HCEC 1CT (cell line): ENCODE data around the gene EBP.
A peak's percentile ranks its signal among the peaks of the same experiment; 100 is the strongest.
"Not testable (repeated sequence)": the region's sequence is repeated elsewhere in the genome, so short reads cannot be mapped to it uniquely, and the experiment has no call there.

ENCODE experiments used
- DNase-seq: peaks from one replicate; pipeline ENCODE4 v3.0.0-alpha.2; 2017

Gene EBP

GRCh38 chrX:48531358-48531959 lies 9.9 kb downstream of the EBP start:
- DNase-seq, result peak; percentile 74

DNA sequence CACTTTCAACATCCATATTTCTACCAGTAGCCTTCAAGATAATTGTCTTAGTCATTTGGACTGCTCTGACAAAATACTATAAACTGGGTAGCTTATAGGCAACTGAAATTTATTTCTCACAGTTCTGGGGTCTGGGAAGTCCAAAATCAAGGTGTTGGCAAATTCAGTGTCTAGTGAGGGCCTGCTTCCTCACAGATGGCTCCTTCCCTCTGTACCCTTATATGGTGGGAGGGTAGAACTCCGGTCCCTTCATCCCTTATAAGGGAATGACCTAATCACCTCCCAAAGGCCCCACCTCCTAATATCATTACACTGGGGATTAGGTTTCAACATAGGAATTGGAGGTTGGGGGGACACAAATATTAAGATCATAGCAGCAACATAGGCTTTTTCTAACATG lies 10.6 kb downstream of the EBP start:
- DNase-seq, result peak; percentile 15

DNA sequence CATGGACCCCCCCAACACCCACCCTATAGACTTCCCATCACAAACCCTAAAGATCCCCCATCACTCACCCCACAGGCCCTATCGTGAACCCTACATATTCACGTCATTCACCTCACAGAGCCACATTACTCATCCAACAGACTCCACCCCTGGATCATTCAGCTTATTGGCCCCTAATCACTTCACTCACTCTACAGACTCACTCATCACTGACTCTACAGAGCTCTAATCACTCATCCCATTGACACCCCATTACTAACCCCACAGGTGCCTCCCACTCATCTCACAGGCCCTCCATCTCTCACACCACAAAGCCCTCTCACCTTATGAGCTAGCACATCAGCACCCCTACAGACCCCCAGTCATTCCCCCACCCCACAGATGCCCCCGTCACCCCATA lies 11.6 kb downstream of the EBP start:
- DNase-seq, result no peak

DNA sequence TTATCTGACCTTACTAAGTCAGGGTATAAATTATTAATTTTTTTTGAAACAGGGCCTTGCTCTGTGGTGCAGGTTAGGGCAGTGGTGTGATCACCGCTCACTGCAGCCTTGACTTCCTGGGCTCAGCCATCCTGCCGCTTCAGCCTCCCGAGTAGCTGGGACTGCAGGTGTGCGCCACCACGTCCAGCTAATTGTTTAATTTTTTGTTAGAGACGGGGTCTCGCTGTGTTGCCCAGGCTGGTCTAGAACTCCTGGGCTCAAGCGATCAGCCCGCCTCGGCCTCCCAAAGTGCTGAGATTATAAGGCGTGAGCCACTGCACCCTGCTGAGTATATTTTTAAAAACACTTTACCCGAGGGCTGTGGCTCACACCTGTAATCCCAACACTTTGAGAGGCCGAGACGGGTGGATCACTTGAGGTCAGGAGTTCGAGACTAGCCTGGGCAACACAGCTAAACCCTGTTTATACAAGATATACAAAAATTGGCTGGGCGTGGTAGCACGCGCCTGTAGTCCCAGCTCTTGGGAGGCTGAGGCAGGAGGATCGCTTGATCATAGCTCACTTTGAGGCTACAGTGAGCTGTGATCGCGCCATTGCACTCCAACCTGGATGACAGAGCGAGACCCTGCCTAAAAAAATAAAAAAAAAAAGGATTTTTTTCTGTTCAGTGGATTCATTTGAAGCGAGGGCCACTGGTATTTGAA lies 17.2 kb downstream of the EBP start:
- DNase-seq, result no peak

DNA sequence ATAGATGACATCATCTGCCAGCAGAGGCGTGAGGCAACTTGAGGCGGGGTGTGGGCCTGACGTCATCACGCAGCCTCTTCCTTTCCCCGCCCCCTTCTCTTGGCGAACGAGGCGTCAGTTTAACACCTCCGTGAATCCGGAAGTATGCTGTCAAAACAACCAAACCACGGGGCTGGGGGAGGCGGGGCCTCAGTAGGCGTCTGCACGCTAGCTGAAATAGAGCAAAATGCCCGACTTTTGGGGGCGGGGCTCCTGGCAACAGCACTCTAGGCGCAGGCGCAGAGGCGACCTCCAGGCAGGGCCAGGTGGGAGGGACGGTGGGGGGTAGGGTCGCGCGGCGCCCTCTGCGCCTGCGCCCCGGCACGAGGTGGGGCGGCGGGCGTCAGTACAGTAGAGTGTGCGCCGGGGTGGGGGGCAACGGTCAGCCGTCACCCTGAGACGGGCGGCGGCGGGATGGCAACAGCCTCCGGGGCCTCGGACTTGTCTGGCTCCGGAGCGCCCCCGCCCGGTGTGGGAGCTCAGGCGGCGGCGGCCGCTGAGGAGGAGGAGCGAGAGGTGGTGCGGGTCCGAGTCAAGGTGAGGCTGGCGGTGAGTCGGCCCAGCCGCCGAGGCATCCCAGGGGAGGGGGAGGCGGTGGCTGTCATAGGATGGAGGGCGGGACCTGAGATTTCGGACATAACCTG lies 17.9 kb downstream of the EBP start, which contains the start of gene TBC1D25:
Gene TBC1D25, plus strand, starts transcription at position 370 of the 683 bp plus-strand sequence. Its CDS starts 84 bp downstream, at position 454.
- peak; percentile 93 for DNase-seq

- DNase-seq, result no peak
Observed at GRCh38 chrX:48540028-48540375, 18.4 kb downstream of the EBP start.

- no peak for DNase-seq
Observed at GRCh38 chrX:48540480-48540879, 18.9 kb downstream of the EBP start.

GRCh38 chrX:48541140-48541814 lies 19.7 kb downstream of the EBP start:
- no peak for DNase-seq

GRCh38 chrX:48548871-48549270 lies 27.3 kb downstream of the EBP start:
- no peak for DNase-seq

DNA sequence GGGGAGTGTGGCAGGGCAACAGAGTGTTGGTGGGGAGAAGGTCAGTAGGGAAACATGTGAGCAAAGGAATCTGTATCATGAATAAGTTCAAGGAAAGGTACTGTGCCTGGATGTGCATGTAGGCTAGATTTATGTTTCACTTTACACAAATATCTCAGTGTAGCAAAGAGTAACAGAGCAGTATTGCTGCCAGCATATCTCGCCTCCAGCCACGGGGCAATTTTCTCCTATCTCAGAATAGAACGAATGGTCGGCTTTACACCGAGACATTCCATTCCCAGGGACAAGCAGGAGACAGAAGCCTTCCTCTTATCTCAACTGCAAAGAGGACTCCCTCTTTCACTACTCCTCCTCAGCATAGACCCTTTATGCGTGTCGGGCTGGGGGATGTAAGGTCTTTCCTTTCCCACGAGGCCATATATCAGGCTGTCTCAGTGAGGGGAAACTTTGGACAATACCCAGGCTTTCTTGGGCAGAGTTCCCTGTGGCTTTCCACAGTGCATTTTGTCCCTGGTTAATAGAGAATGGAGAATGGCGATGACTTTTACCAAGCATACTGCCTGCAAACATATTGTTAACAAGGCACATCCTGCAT lies 34.2 kb downstream of the EBP start:
- not testable (repeated sequence) for DNase-seq

- DNase-seq, result peak; percentile 82
Observed at GRCh38 chrX:48558271-48558670, 36.7 kb downstream of the EBP start.

DNA sequence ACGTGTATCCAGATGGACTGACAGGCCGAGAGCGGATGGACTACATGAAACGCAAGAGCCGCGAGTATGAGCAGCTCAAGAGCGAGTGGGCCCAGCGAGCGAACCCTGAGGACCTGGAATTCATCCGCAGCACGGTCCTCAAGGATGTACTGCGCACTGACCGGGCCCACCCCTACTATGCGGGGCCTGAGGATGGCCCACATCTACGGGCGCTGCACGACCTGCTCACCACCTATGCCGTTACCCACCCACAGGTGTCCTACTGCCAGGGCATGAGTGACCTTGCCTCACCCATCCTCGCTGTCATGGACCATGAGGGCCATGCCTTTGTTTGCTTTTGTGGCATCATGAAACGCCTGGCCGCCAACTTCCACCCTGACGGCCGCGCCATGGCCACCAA lies 38.0 kb downstream of the EBP start:
- DNase-seq, result no peak

GRCh38 chrX:48560056-48560455 lies 38.4 kb downstream of the EBP start:
- DNase-seq, result no peak

DNA sequence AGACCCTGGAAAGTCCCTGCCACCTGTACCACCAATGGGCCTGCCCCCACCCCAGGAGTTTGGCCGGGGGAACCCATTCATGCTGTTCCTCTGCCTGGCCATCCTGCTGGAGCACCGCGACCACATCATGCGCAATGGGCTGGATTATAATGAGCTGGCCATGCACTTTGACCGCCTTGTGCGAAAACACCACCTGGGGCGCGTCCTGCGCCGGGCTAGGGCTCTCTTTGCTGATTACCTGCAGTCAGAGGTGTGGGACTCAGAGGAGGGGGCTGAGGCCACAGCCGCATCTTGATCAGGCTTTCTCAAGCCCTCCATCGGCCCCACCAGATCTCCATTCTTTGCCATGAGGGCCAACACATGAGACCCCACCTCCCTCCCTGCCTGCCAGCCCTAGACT lies 39.1 kb downstream of the EBP start:
- DNase-seq, result no peak

- peak; percentile 46 for DNase-seq
Observed at GRCh38 chrX:48569958-48570357, 48.4 kb downstream of the EBP start.

DNA sequence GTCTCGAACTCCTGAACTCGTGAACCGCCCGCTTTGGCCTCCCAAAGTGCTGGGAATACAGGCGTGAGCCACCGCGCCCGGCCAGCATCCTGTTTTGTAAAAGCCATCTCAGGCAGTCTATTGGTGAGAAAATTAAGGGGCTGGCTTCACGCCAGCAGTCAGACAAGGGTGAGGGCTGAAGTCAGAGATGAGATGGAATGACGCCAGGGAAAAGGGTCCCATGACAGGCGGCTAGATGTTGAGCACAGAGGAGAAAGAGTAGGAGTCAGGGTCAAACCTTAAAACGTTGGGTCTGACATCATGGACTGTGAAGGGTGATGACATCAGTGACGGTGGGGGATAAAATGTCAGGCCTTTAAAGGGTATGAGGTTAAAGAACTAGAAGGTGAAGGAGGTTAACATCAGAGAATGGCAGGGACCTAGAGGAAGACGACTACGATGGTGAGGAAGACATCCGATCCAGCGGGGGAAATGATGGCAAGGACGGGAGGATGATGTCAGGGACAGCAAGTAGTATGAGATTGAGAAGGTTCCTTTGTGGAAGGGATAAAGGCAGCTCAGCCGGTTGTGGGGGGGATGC lies 52.2 kb downstream of the EBP start:
- no peak for DNase-seq

DNA sequence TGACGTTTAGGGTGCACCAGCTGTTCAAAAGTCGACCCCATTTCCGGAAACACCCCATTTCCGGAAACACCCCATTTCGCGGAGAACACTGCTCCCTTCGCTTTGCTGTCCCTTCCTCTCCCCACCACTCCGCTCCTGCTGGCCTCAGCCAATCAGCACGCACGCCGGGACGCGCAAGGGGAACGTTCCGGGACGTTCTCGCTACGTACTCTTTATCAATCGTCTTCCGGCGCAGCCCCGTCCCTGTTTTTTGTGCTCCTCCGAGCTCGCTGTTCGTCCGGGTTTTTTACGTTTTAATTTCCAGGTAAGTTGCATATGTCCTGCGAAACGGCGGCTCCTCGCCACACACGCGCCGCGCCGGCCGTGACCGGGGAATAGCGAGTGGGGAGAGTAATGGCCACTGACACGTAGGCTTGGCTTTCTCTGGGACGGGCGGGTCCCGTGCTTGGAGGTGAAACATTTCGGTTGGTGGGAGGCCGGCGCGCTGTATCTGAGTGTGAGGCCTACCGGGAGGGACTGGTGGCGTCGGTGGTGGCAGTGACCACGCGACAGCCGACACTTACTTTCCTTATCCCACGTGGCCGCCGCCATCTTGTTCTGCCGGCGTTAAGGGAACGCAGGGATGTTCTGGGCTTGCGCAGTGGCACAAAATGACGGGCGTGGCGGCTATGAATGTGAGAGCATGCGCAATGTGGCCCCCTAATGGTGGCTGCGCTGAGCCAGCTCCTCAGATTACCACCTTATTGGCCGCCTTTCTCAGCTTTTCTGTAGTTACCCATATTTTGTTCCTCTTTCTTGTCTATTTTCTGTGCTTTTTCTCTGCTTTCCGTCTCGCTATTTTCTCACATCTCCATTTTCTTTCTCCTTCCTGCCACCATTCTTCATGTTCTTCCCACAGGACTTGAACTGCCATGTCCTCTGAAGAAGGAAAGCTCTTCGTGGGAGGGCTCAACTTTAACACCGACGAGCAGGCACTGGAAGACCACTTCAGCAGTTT lies 53.0 kb downstream of the EBP start, which contains the start of gene RBM3:
Gene RBM3, plus strand, starts transcription at position 215 of the 997 bp plus-strand sequence. Its CDS starts 697 bp downstream, at position 912.
- peak; percentile 92 for DNase-seq

DNA sequence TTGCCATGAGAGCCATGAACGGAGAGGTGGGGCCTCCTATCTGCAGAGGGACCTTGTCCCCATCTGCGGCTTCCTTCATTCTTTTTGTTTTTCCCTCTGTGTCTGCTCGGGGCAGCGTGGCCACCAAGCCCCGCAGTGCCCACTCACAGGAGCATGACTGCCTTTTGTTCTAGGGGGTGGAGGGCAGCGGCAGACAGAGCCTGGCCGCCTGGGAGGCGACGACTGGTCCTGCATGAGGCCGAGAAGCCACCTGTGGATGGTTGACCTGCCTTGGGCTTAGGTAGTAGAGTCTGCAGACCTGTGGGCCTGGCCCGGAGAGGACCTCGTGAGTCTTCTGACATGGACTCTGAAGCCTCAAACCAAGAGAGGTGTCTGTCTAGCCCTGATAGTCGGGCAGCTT lies 54.0 kb downstream of the EBP start:
- DNase-seq, result no peak

- no peak for DNase-seq
Observed at GRCh38 chrX:48576108-48576507, 54.5 kb downstream of the EBP start.
